GM04503 (cell line): ENCODE results near the gene LSS.

Experiments
- DNase-seq: peaks from one replicate; pipeline ENCODE4 v3.0.0-alpha.2; 2012; ENCODE audit warnings: low read depth

LSS gene

GRCh38 chr21:46218906-46219590 is 9.5 kb downstream of the LSS start:
- no peak for DNase-seq

- DNase-seq: no peak
Observed at GRCh38 chr21:46217511-46218196, 10.9 kb downstream of the LSS start.

GRCh38 chr21:46216132-46216747 is 12.3 kb downstream of the LSS start:
- DNase-seq: no peak

GRCh38 chr21:46215436-46216131 is 13.0 kb downstream of the LSS start:
- no peak for DNase-seq

GRCh38 chr21:46214478-46215340 is 13.9 kb downstream of the LSS start:
- DNase-seq: no peak

- no peak for DNase-seq
Observed at GRCh38 chr21:46213620-46214286, 14.8 kb downstream of the LSS start.

GRCh38 chr21:46212721-46213484 is 15.7 kb downstream of the LSS start:
- no peak for DNase-seq

- DNase-seq: no peak
Observed at GRCh38 chr21:46211786-46212720, 16.5 kb downstream of the LSS start.

GRCh38 chr21:46211376-46211775 is 17.2 kb downstream of the LSS start:
- DNase-seq: no peak

- no peak for DNase-seq
Observed at GRCh38 chr21:46210378-46211136, 18.0 kb downstream of the LSS start.

- DNase-seq: no peak
Observed at GRCh38 chr21:46208761-46209721, 19.5 kb downstream of the LSS start.

- DNase-seq: no peak
Observed at GRCh38 chr21:46207920-46208591, 20.5 kb downstream of the LSS start.

GRCh38 chr21:46207006-46207919 is 21.3 kb downstream of the LSS start:
- no peak for DNase-seq

- DNase-seq: no peak
Observed at GRCh38 chr21:46206163-46207005, 22.2 kb downstream of the LSS start.

- DNase-seq: no peak
Observed at GRCh38 chr21:46205766-46206162, 22.8 kb downstream of the LSS start.
